ENCODE measurements around the gene HSPA13. TPM values are rescaled to one million over a fixed set of nuclear protein-coding genes. Genes with fewer than 3 reads are reported as not detected.
"Not testable (repeated sequence)": the region's sequence is repeated elsewhere in the genome, so short reads cannot be mapped to it uniquely, and the experiment has no call there.

HSPA13 gene
- polyA plus RNA-seq, 3 donors = 45.6 to 48.6 (median 45.8) TPM

GRCh38 chr21:14353726-14354125, 29.2 kb downstream of the HSPA13 start:
- peak; percentile 19 for DNase-seq

GRCh38 chr21:14353231-14353630, 29.7 kb downstream of the HSPA13 start:
- no peak for DNase-seq

- DNase-seq = not testable (repeated sequence)
Observed at GRCh38 chr21:14327346-14327745, 55.6 kb downstream of the HSPA13 start.

- no peak for DNase-seq
Observed at GRCh38 chr21:14325595-14325994, 57.4 kb downstream of the HSPA13 start.

Other genes starting within 250 kb of the HSPA13 start
- gene LIPI, start 172.2 kb downstream of the HSPA13 start, polyA plus RNA-seq (ENCODE audit: insufficient read length in 3 of 3) = under 1 TPM; 0.27 to 0.81 (median 0.65) TPM
- gene RBM11, start 167.0 kb downstream of the HSPA13 start, polyA plus RNA-seq (ENCODE audit: insufficient read length in 3 of 3) = 1 to 10 TPM; 2.9 to 5.0 (median 4.5) TPM
- gene SAMSN1, start 163.2 kb upstream of the HSPA13 start, polyA plus RNA-seq (ENCODE audit: insufficient read length in 3 of 3) = 1 to 10 TPM; 2.7 to 4.2 (median 2.9) TPM